HepG2 (cell line): ENCODE results near the gene NFATC3. TPM values are rescaled to one million over a fixed set of nuclear protein-coding genes. Genes with fewer than 3 reads are reported as not detected.
A peak's percentile ranks its signal among the peaks of the same experiment; 100 is the strongest.

Experiments
- BCL6 ChIP-seq: IDR thresholded peaks from 2 replicates; pipeline ENCODE4 v1.6.1; 2016; ENCODE audit warnings: missing genetic modification reagents, missing compliant biosample characterization
- KAT2B ChIP-seq: fragments of 150-350 bp; IDR thresholded peaks from 2 replicates; pipeline ENCODE4 v1.6.1; 2014; ENCODE audit warnings: low read depth, low read length, borderline replicate concordance
- PHF20 ChIP-seq: sonication (generic); formaldehyde crosslinking; IDR thresholded peaks from 2 replicates; pipeline ENCODE4 v1.5.0; 2020; ENCODE audit warnings: mild to moderate bottlenecking, missing genetic modification reagents
- POGZ ChIP-seq: sonication (generic); formaldehyde crosslinking; IDR thresholded peaks from 2 replicates; pipeline ENCODE4 v1.4.0; 2020; ENCODE audit warnings: mild to moderate bottlenecking, missing genetic modification reagents
- RFX3 ChIP-seq: IDR thresholded peaks from 2 replicates; pipeline ENCODE4 v1.6.1; 2016; ENCODE audit warnings: missing biosample characterization, missing genetic modification reagents
- SMAD1 ChIP-seq: sonication (generic); formaldehyde crosslinking; IDR thresholded peaks from 2 replicates; pipeline ENCODE4 v1.4.0; 2020; ENCODE audit warnings: missing genetic modification reagents, low read depth, mild to moderate bottlenecking, borderline replicate concordance
- SSRP1 ChIP-seq: IDR thresholded peaks from 2 replicates; pipeline ENCODE4 v1.6.1; 2016; ENCODE audit warnings: control low read depth
- STAT5B ChIP-seq: sonication (generic); formaldehyde crosslinking; IDR thresholded peaks from 2 replicates; pipeline ENCODE4 v1.4.0; 2020; ENCODE audit warnings: missing genetic modification reagents
- TBP ChIP-seq: sonication (generic); formaldehyde crosslinking; IDR thresholded peaks from 2 replicates; pipeline ENCODE4 v1.5.0; 2020; ENCODE audit warnings: missing genetic modification reagents
- TRIM24 ChIP-seq: sonication (generic); formaldehyde crosslinking; IDR thresholded peaks from 2 replicates; pipeline ENCODE4 v1.8.0; 2022; ENCODE audit warnings: mild to moderate bottlenecking, missing genetic modification reagents
- XRCC5 ChIP-seq: fragments of 200-400 bp; formaldehyde crosslinking; optimal IDR thresholded peaks from 2 replicates; pipeline ENCODE3; 2017; ENCODE audit warnings: mild to moderate bottlenecking, low read length
- ZMYM2 ChIP-seq: sonication (generic); formaldehyde crosslinking; IDR thresholded peaks from 2 replicates; pipeline ENCODE4 v1.8.0; 2022; ENCODE audit warnings: mild to moderate bottlenecking, missing genetic modification reagents
- ZNF430 ChIP-seq: sonication (generic); formaldehyde crosslinking; IDR thresholded peaks from 2 replicates; pipeline ENCODE4 v1.9.0; 2021; ENCODE audit warnings: mild to moderate bottlenecking, missing genetic modification reagents
- ZNF460 ChIP-seq: sonication (generic); formaldehyde crosslinking; IDR thresholded peaks from 2 replicates; pipeline ENCODE4 v1.5.1; 2020; ENCODE audit warnings: missing genetic modification reagents, mild to moderate bottlenecking, borderline replicate concordance
- ZNF850 ChIP-seq: sonication (generic); formaldehyde crosslinking; conservative IDR thresholded peaks from 2 replicates; pipeline ENCODE4 v1.9.0; 2021; ENCODE audit warnings: mild to moderate bottlenecking, missing genetic modification reagents
- polyA plus RNA-seq, 8 experiments: library from polyadenylated mRNA; depleted of rRNA in 3 of 8; stranded (reverse) in 7 of 8; unstranded in 1 of 8; fragments of >200 nt; fragmentation: Illumina TruSeq in 4 of 8; extraction: Trizol in 4 of 8; gene quantifications; 2 replicates each; pipeline versions ENCODE4 v1.2.1 to v1.2.3, GENCODE V29; 2011 to 2016; ENCODE audit warnings: low read depth in 4 of 8, missing spikeins in 1 of 8, mixed read lengths in 1 of 8; ENCODE audit not compliant: insufficient read depth in 1 of 8
- total RNA-seq, 5 experiments: library from RNA; depleted of rRNA; stranded (reverse); fragments of >200 nt; fragmentation: Illumina TruSeq; extraction: Trizol; gene quantifications; 2 replicates each; pipeline ENCODE4 v1.2.3, GENCODE V29; 2016; ENCODE audit warnings: low read depth in 1 of 5
- TF ChIP-seq, protein P1 (sequence below): sonication (generic); formaldehyde crosslinking; IDR thresholded peaks from 2 replicates; pipeline ENCODE4 v1.8.1; 2023; ENCODE audit warnings: mild to moderate bottlenecking, missing genetic modification reagents, borderline replicate concordance
- TF ChIP-seq, protein P2 (sequence below): sonication (generic); formaldehyde crosslinking; IDR thresholded peaks from 2 replicates; pipeline ENCODE4 v1.5.0; 2020; ENCODE audit warnings: missing genetic modification reagents
- TF ChIP-seq, protein P3 (sequence below): sonication (generic); formaldehyde crosslinking; IDR thresholded peaks from 2 replicates; pipeline ENCODE4 v1.4.0; 2020; ENCODE audit warnings: mild to moderate bottlenecking, missing genetic modification reagents
- TF ChIP-seq, protein P4 (sequence below): sonication (generic); formaldehyde crosslinking; conservative IDR thresholded peaks from 2 replicates; pipeline ENCODE4 v1.4.0; 2020; ENCODE audit warnings: missing genetic modification reagents
- TF ChIP-seq, protein P5 (sequence below): sonication (generic); formaldehyde crosslinking; IDR thresholded peaks from 2 replicates; pipeline ENCODE4 v1.5.1; 2020; ENCODE audit warnings: mild to moderate bottlenecking, missing genetic modification reagents, moderate library complexity

NFATC3 gene
- total and polyA plus RNA-seq, 2 of the 13 experiments (the other 11 are each of a cell fraction or from before 2014, with no cell fraction given), result 52.6 to 62.7 TPM

DNA sequence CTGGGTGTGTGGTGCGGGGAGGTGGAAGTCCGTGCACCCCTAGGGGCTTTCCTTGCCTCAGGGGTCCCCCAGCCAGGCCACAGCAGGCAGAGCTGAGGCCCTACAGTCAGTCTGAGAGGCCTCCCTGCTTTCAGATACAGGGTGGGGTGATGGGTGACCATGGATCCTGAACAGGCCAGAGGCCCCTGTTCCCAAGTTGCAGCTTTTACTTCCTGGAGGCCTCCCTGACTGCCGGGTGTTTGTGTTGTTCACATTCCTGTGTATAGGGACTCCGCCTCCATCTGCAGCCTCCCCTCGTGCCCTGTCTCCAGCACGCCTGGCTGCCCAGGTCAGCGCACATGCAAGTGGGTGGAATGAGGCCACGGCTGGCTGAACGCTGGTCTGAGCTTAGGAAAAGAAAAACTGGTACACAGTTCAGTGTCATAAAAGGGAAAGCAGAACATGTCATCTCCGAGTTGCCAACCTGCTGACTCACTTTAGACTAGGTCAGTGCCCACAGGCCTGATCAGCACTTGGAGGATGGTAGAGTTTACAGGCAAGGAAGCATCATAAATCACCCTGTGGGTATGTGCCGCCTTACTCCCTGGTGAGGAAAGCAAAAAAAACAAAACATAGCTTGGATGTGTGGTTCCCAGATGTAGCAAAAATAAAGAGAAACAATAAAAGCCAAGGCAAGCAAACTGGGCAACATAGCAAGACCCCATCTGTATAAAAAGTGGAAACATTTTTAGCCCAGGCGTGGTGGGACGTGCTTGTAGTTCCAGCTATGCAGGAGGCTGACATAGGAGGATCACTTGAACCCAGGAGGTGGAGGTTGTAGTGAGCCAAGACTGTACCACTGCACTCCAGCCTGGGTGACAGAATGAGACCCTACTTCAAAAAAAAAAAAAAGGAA is 173.0 kb downstream of the NFATC3 start (continued):
- TF ChIP-seq, protein P1, sequence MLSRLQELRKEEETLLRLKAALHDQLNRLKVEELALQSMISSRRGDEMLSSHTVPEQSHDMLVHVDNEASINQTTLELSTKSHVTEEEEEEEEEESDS, result 0 out of 2 replicates have a peak, but pooled peaks have one; percentile 60
- no peak for TF ChIP-seq ZNF850 (CRISPR knock-in tag)
- TF ChIP-seq TBP (CRISPR knock-in tag), result no peak
- TF ChIP-seq POGZ (CRISPR knock-in tag), result no peak; the same call in 1 of the 2 replicates
- TF ChIP-seq ZNF430 (CRISPR knock-in tag), result peak; percentile 82; the same call in 1 of the 2 replicates
- no peak for TF ChIP-seq KAT2B
- 0 out of 2 replicates have a peak, but pooled peaks have one; percentile 28 for TF ChIP-seq SSRP1 (CRISPR knock-in tag)
- TF ChIP-seq ZMYM2 (CRISPR knock-in tag), result no peak; the same call in 1 of the 2 replicates
- TF ChIP-seq, protein P2, sequence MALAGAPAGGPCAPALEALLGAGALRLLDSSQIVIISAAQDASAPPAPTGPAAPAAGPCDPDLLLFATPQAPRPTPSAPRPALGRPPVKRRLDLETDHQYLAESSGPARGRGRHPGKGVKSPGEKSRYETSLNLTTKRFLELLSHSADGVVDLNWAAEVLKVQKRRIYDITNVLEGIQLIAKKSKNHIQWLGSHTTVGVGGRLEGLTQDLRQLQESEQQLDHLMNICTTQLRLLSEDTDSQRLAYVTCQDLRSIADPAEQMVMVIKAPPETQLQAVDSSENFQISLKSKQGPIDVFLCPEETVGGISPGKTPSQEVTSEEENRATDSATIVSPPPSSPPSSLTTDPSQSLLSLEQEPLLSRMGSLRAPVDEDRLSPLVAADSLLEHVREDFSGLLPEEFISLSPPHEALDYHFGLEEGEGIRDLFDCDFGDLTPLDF (CRISPR knock-in tag), result no peak
- TF ChIP-seq, protein P3, sequence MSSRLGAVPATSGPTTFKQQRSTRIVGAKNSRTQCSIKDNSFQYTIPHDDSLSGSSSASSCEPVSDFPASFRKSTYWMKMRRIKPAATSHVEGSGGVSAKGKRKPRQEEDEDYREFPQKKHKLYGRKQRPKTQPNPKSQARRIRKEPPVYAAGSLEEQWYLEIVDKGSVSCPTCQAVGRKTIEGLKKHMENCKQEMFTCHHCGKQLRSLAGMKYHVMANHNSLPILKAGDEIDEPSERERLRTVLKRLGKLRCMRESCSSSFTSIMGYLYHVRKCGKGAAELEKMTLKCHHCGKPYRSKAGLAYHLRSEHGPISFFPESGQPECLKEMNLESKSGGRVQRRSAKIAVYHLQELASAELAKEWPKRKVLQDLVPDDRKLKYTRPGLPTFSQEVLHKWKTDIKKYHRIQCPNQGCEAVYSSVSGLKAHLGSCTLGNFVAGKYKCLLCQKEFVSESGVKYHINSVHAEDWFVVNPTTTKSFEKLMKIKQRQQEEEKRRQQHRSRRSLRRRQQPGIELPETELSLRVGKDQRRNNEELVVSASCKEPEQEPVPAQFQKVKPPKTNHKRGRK (CRISPR knock-in tag), result 0 out of 2 replicates have a peak, but pooled peaks have one; percentile 21
- TF ChIP-seq XRCC5, result no peak
- no peak for TF ChIP-seq STAT5B (CRISPR knock-in tag)
- TF ChIP-seq, protein P4, sequence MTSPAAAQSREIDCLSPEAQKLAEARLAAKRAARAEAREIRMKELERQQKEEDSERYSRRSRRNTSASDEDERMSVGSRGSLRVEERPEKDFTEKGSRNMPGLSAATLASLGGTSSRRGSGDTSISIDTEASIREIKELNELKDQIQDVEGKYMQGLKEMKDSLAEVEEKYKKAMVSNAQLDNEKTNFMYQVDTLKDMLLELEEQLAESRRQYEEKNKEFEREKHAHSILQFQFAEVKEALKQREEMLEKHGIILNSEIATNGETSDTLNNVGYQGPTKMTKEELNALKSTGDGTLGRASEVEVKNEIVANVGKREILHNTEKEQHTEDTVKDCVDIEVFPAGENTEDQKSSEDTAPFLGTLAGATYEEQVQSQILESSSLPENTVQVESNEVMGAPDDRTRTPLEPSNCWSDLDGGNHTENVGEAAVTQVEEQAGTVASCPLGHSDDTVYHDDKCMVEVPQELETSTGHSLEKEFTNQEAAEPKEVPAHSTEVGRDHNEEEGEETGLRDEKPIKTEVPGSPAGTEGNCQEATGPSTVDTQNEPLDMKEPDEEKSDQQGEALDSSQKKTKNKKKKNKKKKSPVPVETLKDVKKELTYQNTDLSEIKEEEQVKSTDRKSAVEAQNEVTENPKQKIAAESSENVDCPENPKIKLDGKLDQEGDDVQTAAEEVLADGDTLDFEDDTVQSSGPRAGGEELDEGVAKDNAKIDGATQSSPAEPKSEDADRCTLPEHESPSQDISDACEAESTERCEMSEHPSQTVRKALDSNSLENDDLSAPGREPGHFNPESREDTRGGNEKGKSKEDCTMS (CRISPR knock-in tag), result no peak
- TF ChIP-seq SMAD1 (CRISPR knock-in tag), result peak; percentile 79; the same call in 1 of the 2 replicates
- TF ChIP-seq BCL6 (CRISPR knock-in tag), result peak; percentile 75
- TF ChIP-seq, protein P5, sequence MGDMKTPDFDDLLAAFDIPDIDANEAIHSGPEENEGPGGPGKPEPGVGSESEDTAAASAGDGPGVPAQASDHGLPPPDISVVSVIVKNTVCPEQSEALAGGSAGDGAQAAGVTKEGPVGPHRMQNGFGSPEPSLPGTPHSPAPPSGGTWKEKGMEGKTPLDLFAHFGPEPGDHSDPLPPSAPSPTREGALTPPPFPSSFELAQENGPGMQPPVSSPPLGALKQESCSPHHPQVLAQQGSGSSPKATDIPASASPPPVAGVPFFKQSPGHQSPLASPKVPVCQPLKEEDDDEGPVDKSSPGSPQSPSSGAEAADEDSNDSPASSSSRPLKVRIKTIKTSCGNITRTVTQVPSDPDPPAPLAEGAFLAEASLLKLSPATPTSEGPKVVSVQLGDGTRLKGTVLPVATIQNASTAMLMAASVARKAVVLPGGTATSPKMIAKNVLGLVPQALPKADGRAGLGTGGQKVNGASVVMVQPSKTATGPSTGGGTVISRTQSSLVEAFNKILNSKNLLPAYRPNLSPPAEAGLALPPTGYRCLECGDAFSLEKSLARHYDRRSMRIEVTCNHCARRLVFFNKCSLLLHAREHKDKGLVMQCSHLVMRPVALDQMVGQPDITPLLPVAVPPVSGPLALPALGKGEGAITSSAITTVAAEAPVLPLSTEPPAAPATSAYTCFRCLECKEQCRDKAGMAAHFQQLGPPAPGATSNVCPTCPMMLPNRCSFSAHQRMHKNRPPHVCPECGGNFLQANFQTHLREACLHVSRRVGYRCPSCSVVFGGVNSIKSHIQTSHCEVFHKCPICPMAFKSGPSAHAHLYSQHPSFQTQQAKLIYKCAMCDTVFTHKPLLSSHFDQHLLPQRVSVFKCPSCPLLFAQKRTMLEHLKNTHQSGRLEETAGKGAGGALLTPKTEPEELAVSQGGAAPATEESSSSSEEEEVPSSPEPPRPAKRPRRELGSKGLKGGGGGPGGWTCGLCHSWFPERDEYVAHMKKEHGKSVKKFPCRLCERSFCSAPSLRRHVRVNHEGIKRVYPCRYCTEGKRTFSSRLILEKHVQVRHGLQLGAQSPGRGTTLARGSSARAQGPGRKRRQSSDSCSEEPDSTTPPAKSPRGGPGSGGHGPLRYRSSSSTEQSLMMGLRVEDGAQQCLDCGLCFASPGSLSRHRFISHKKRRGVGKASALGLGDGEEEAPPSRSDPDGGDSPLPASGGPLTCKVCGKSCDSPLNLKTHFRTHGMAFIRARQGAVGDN (CRISPR knock-in tag), result peak; percentile 100
- no peak for TF ChIP-seq TRIM24 (CRISPR knock-in tag)
- TF ChIP-seq PHF20, result peak; percentile 66
- TF ChIP-seq RFX3 (CRISPR knock-in tag), result no peak
- no peak for TF ChIP-seq ZNF460
